Measurements from ENCODE around the gene VPS29.
"Not testable (repeated sequence)": the region's sequence is repeated elsewhere in the genome, so short reads cannot be mapped to it uniquely, and the experiment has no call there.

Gene VPS29

GRCh38 chr12:110501752-110502738 is at the start of gene VPS29, which contains the start of gene RAD9B:
TSS of gene VPS29 (minus strand) at chr12:110502111. CDS start at chr12:110502051, 60 bp downstream.
TSS of gene RAD9B (plus strand) at chr12:110502331. CDS start at chr12:110502338, 7 bp downstream.
- Histone ChIP-seq H3K4me3 (ENCODE audit: insufficient read length, low read depth) (peak within 1 kb of the TSS; percentile 93), H3K9me3 (ENCODE audit: insufficient read depth, low read length) (peaks cover 9% of the 10 kb centered on the region; the same call in 1 of the 2 replicates), H3K36me3 (ENCODE audit: insufficient read depth, insufficient read length, low read length) (peaks cover 20% of the 10 kb centered on the region), H3K9ac (ENCODE audit: insufficient read length, low read depth) (peak within 1 kb of the TSS; percentile 96), H3K4me1 (ENCODE audit: insufficient read depth, insufficient read length) (no peaks in the 10 kb centered on the region), H3K27me3 (ENCODE audit: insufficient read depth, insufficient read length) (no peaks in the 10 kb centered on the region)
- DNase-seq (ENCODE audit: low read depth, low spot score), result peak; percentile 98
- TF ChIP-seq ZNF274 (IDR thresholded peaks at IDR 0.05; ENCODE audit: low read depth, low read length) (no peak), YY1 (IDR thresholded peaks at IDR 0.05; ENCODE audit: insufficient read depth, insufficient read length) (peak; percentile 62)

- H3K9me3 ChIP-seq (ENCODE audit: insufficient read depth, low read length), result no peaks in the 10 kb centered on the region
These were observed 49.1 kb upstream of the VPS29 start for GRCh38 chr12:110550981-110551380.

GRCh38 chr12:110549716-110550115 is 47.8 kb upstream of the VPS29 start:
- Histone ChIP-seq H3K4me3 (ENCODE audit: insufficient read length, low read depth) (no peak overlapping the region), H3K36me3 (ENCODE audit: insufficient read depth, insufficient read length, low read length) (peaks cover 20% of the 10 kb centered on the region), H3K27me3 (ENCODE audit: insufficient read depth, insufficient read length) (no peaks in the 10 kb centered on the region), H3K9ac (ENCODE audit: insufficient read length, low read depth) (no peak overlapping the region), H3K4me1 (ENCODE audit: insufficient read depth, insufficient read length) (no peaks in the 10 kb centered on the region), H3K9me3 (ENCODE audit: insufficient read depth, low read length) (no peaks in the 10 kb centered on the region)
- no peak for DNase-seq (ENCODE audit: low read depth, low spot score)
- TF ChIP-seq ZNF274 (IDR thresholded peaks at IDR 0.05; ENCODE audit: low read depth, low read length) (no peak), SUZ12 (IDR thresholded peaks at IDR 0.05; ENCODE audit: extremely low read depth, insufficient read depth, insufficient read length) (no peak), YY1 (IDR thresholded peaks at IDR 0.05; ENCODE audit: insufficient read depth, insufficient read length) (no peak)

More at GRCh38 chr12:110550981-110551380, 49.1 kb upstream of the VPS29 start:
- no peak overlapping the region for H3K9ac ChIP-seq (ENCODE audit: insufficient read length, low read depth)
- peaks cover 14% of the 10 kb centered on the region for H3K36me3 ChIP-seq (ENCODE audit: insufficient read depth, insufficient read length, low read length)
- H3K4me1 ChIP-seq (ENCODE audit: insufficient read depth, insufficient read length), result no peaks in the 10 kb centered on the region
- DNase-seq (ENCODE audit: low read depth, low spot score), result no peak
- no peaks in the 10 kb centered on the region for H3K27me3 ChIP-seq (ENCODE audit: insufficient read depth, insufficient read length)
- no peak for TF ChIP-seq SUZ12 (IDR thresholded peaks at IDR 0.05; ENCODE audit: extremely low read depth, insufficient read depth, insufficient read length)
- no peak for TF ChIP-seq YY1 (IDR thresholded peaks at IDR 0.05; ENCODE audit: insufficient read depth, insufficient read length)
- TF ChIP-seq ZNF274 (IDR thresholded peaks at IDR 0.05; ENCODE audit: low read depth, low read length), result no peak
- H3K4me3 ChIP-seq (ENCODE audit: insufficient read length, low read depth), result no peak overlapping the region

- H3K9me3 ChIP-seq (ENCODE audit: insufficient read depth, low read length), result no peaks in the 10 kb centered on the region
- H3K36me3 ChIP-seq (ENCODE audit: insufficient read depth, insufficient read length, low read length), result peaks cover 25% of the 10 kb centered on the region
- no peak for DNase-seq (ENCODE audit: low read depth, low spot score)
- H3K4me1 ChIP-seq (ENCODE audit: insufficient read depth, insufficient read length), result peaks cover 1% of the 10 kb centered on the region
- TF ChIP-seq ZNF274 (IDR thresholded peaks at IDR 0.05; ENCODE audit: low read depth, low read length) (no peak), YY1 (IDR thresholded peaks at IDR 0.05; ENCODE audit: insufficient read depth, insufficient read length) (no peak), SUZ12 (IDR thresholded peaks at IDR 0.05; ENCODE audit: extremely low read depth, insufficient read depth, insufficient read length) (no peak)
- H3K4me3 ChIP-seq (ENCODE audit: insufficient read length, low read depth), result no peak overlapping the region
- no peak overlapping the region for H3K9ac ChIP-seq (ENCODE audit: insufficient read length, low read depth)
- no peaks in the 10 kb centered on the region for H3K27me3 ChIP-seq (ENCODE audit: insufficient read depth, insufficient read length)
These were observed 46.8 kb upstream of the VPS29 start for GRCh38 chr12:110548678-110549077.

GRCh38 chr12:110547090-110547489 is 45.2 kb upstream of the VPS29 start:
- H3K9ac ChIP-seq (ENCODE audit: insufficient read length, low read depth), result no peak overlapping the region
- no peak for DNase-seq (ENCODE audit: low read depth, low spot score)
- TF ChIP-seq YY1 (IDR thresholded peaks at IDR 0.05; ENCODE audit: insufficient read depth, insufficient read length) (no peak), ZNF274 (IDR thresholded peaks at IDR 0.05; ENCODE audit: low read depth, low read length) (no peak), SUZ12 (IDR thresholded peaks at IDR 0.05; ENCODE audit: extremely low read depth, insufficient read depth, insufficient read length) (no peak)
- peaks cover 4% of the 10 kb centered on the region for H3K4me1 ChIP-seq (ENCODE audit: insufficient read depth, insufficient read length)
- no peaks in the 10 kb centered on the region for H3K9me3 ChIP-seq (ENCODE audit: insufficient read depth, low read length)
- peaks cover 32% of the 10 kb centered on the region for H3K36me3 ChIP-seq (ENCODE audit: insufficient read depth, insufficient read length, low read length)
- no peak overlapping the region for H3K4me3 ChIP-seq (ENCODE audit: insufficient read length, low read depth)
- H3K27me3 ChIP-seq (ENCODE audit: insufficient read depth, insufficient read length), result no peaks in the 10 kb centered on the region

GRCh38 chr12:110546339-110546738 is 44.4 kb upstream of the VPS29 start:
- no peak for DNase-seq (ENCODE audit: low read depth, low spot score)

GRCh38 chr12:110545812-110546211 is 43.9 kb upstream of the VPS29 start:
- no peak for DNase-seq (ENCODE audit: low read depth, low spot score)
- no peak overlapping the region for H3K4me3 ChIP-seq (ENCODE audit: insufficient read length, low read depth)
- H3K27me3 ChIP-seq (ENCODE audit: insufficient read depth, insufficient read length), result no peaks in the 10 kb centered on the region
- TF ChIP-seq ZNF274 (IDR thresholded peaks at IDR 0.05; ENCODE audit: low read depth, low read length), result no peak
- no peak for TF ChIP-seq YY1 (IDR thresholded peaks at IDR 0.05; ENCODE audit: insufficient read depth, insufficient read length)
- TF ChIP-seq SUZ12 (IDR thresholded peaks at IDR 0.05; ENCODE audit: extremely low read depth, insufficient read depth, insufficient read length), result no peak
- H3K9me3 ChIP-seq (ENCODE audit: insufficient read depth, low read length), result no peaks in the 10 kb centered on the region
- peaks cover 4% of the 10 kb centered on the region for H3K4me1 ChIP-seq (ENCODE audit: insufficient read depth, insufficient read length)
- H3K9ac ChIP-seq (ENCODE audit: insufficient read length, low read depth), result no peak overlapping the region
- H3K36me3 ChIP-seq (ENCODE audit: insufficient read depth, insufficient read length, low read length), result peaks cover 28% of the 10 kb centered on the region

More at GRCh38 chr12:110546339-110546738, 44.4 kb upstream of the VPS29 start:
- no peak for TF ChIP-seq ZNF274 (IDR thresholded peaks at IDR 0.05; ENCODE audit: low read depth, low read length)
- no peak for TF ChIP-seq SUZ12 (IDR thresholded peaks at IDR 0.05; ENCODE audit: extremely low read depth, insufficient read depth, insufficient read length)
- TF ChIP-seq YY1 (IDR thresholded peaks at IDR 0.05; ENCODE audit: insufficient read depth, insufficient read length), result no peak
- Histone ChIP-seq H3K9ac (ENCODE audit: insufficient read length, low read depth) (no peak overlapping the region), H3K4me3 (ENCODE audit: insufficient read length, low read depth) (no peak overlapping the region), H3K36me3 (ENCODE audit: insufficient read depth, insufficient read length, low read length) (peaks cover 28% of the 10 kb centered on the region), H3K9me3 (ENCODE audit: insufficient read depth, low read length) (no peaks in the 10 kb centered on the region), H3K27me3 (ENCODE audit: insufficient read depth, insufficient read length) (no peaks in the 10 kb centered on the region), H3K4me1 (ENCODE audit: insufficient read depth, insufficient read length) (peaks cover 4% of the 10 kb centered on the region)

- peaks cover 24% of the 10 kb centered on the region for H3K36me3 ChIP-seq (ENCODE audit: insufficient read depth, insufficient read length, low read length)
- H3K4me3 ChIP-seq (ENCODE audit: insufficient read length, low read depth); H3K9me3 ChIP-seq (ENCODE audit: insufficient read depth, low read length); H3K27me3 ChIP-seq (ENCODE audit: insufficient read depth, insufficient read length); H3K4me1 ChIP-seq (ENCODE audit: insufficient read depth, insufficient read length); DNase-seq (ENCODE audit: low read depth, low spot score); H3K9ac ChIP-seq (ENCODE audit: insufficient read length, low read depth): not testable (repeated sequence)
These were observed 43.3 kb upstream of the VPS29 start for GRCh38 chr12:110545259-110545658.

All from NT2/D1 (cell line).